ENCODE measurements around the gene ZNF446. TPM values are rescaled to one million over a fixed set of nuclear protein-coding genes. Genes with fewer than 3 reads are reported as not detected.
A peak's percentile ranks its signal among the peaks of the same experiment; 100 is the strongest.

ZNF446 gene
- total and polyA plus RNA-seq, 2 experiments from 2014 or later = 5.8 to 17.8 TPM

DNA sequence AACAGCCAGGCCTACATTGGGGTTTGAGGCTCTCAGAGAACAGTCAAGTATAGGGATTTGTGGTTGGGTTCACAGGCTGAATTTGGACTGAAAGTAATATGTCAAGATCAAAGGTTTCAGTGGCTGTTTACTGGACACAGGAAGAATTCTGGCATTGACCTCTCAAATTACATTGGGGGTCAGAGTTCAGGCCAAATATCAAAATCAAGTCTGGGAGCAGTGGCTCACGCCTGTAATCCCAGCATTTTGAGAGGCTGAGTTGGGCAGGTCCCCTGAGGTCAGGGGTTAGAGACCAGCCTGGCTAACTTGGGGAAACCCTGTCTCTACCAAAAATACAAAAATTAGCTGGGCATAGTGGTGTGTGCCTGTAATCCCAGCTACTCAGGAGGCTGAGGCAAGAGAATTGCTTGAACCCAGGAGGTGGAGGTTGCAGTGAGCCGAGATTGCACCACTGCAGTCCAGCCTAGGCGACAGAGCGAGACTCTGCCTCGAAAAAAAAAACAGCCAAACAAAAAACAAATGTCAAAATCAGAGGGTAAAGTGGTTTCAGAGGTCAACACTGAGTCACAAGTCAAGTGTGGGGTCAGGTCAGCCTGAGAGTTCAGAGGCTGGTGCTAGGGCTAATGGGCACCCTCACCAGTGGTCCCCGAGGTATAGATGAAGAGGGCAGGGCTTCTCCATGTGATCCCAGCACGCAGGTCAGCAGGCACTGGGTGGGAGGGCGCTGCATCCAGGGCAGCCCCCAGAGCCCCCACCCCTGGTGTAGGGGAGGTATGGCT lies 34.1 kb downstream of the ZNF446 start:
- Histone ChIP-seq H3K9me3 (ENCODE audit: low read depth) (no peaks in the 10 kb centered on the region), H3K36me3 (ENCODE audit: low read depth) (no peaks in the 10 kb centered on the region), H3K27me3 (replicated peaks; ENCODE audit: insufficient read depth) (no peaks in the 10 kb centered on the region), H3F3A (ENCODE audit: insufficient read depth) (no peaks in the 10 kb centered on the region), H3K4me3 (no peak overlapping the region), H3K4me1 (ENCODE audit: insufficient read depth) (no peaks in the 10 kb centered on the region), H3K9me2 (ENCODE audit: insufficient read depth) (no peaks in the 10 kb centered on the region), H4K20me1 (ENCODE audit: insufficient read depth) (no peaks in the 10 kb centered on the region), H3K27ac (no peak overlapping the region), H3K79me2 (ENCODE audit: insufficient read depth) (peaks cover 10% of the 10 kb centered on the region), H3K9ac (no peak overlapping the region), H3K4me2 (ENCODE audit: unreplicated experiment) (no peak overlapping the region), H2AFZ (no peak overlapping the region)
- TF ChIP-seq EZH2phosphoT487 (IDR thresholded peaks at IDR 0.05; ENCODE audit: insufficient read depth, low read depth) (no peak), EZH2 (IDR thresholded peaks at IDR 0.05; ENCODE audit: insufficient read depth, poor library complexity, severe bottlenecking) (no peak)
- in situ Hi-C loops (cut with MboI) = no loop called here
- WGBS, 2 experiments (ENCODE audit: low coverage in 1 of 2, low lambda C conversion rate in 2 of 2, missing lambda C conversion rate in 2 of 2) = 84 to 86% methylated on average over 8 of the region's 8 CpGs
- no peak for DNase-seq

DNA sequence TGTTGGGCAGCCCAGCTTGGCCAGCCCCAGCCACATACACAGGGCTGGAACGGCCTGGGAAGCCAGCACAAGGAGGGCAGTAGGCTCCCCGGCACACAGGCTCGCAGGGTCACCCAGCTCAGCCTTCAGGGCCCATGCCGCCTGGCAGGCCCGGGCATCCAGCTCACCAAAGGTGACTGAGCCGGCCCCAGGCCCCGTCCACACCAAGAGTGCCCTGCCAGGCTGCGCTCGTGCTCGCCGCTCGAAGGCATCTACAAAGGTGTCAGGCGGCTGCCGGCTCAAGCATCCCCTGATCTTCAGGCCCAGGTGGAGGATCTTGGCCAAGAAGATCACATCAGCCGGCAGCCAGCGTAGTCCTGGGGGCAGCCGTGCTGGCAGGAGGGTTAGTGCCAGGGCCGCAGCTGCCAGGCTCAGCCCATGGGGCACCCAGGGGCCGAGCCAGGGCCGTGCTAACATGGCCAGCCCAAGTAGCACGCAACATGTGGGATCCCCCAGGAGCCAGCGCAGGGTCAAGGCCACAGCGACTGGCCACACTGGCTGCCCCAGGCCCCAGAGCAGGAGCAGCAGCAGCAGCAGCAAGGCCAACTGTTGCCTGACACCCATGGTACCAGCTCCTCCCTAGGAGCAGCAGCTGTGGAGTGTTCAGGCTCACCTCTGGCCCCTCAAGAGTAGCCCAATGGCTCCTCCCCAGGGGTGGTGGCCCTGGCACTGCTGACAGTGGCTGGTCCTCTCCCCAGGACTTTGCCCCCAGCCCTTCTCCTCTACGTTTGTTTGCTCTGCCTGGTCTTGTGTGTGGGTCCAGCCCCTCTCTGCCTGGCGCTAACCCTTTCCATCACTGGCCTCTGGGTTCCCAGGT lies 35.4 kb downstream of the ZNF446 start, which contains the start of gene SLC27A5:
Gene SLC27A5, minus strand, starts transcription at position 640 of the 856 bp plus-strand sequence. Its CDS starts 37 bp downstream, at position 603.
- in situ Hi-C loops (cut with MboI) = no loop called here
- H3K9ac ChIP-seq = no peak within 1 kb of the TSS

DNA sequence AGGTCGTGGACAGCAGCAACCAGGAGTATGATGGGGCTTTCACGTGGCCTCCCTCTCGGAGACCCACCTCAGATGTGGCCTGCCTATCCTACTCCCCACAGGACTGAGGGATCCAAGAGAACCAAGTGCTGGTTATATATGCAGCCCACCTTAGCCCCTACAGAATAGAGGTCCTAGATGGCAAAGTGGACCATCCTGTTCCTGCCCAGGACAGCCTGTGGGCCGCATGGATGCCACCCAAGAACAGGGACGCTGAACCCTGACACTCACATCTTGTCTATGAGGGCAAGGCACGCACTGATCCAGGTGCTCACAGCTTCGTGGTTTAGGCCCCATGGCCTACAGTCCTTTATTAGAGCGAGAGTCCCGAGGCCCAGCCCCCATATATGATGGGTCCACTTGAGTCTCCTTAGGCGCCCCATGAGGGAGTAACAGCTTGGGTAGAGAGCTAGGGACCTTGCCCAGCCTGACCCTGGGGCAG lies 37.1 kb downstream of the ZNF446 start:
- Histone ChIP-seq H2AFZ (no peak overlapping the region), H3K27me3 (replicated peaks; ENCODE audit: insufficient read depth) (no peaks in the 10 kb centered on the region), H3K9me3 (ENCODE audit: low read depth) (no peaks in the 10 kb centered on the region), H3F3A (ENCODE audit: insufficient read depth) (0 out of 2 replicates have a peak, but pooled peaks cover 3% of the 10 kb centered on the region), H3K27ac (no peak overlapping the region), H3K9me2 (ENCODE audit: insufficient read depth) (no peaks in the 10 kb centered on the region), H3K4me3 (no peak overlapping the region), H3K9ac (peak overlapping the region; percentile 32; the same call in 1 of the 2 replicates), H3K79me2 (ENCODE audit: insufficient read depth) (peaks cover 39% of the 10 kb centered on the region), H3K4me2 (ENCODE audit: unreplicated experiment) (no peak overlapping the region), H4K20me1 (ENCODE audit: insufficient read depth) (no peaks in the 10 kb centered on the region), H3K36me3 (ENCODE audit: low read depth) (peaks cover 5% of the 10 kb centered on the region; the same call in 1 of the 2 replicates), H3K4me1 (ENCODE audit: insufficient read depth) (peaks cover 4% of the 10 kb centered on the region)
- in situ Hi-C loops (cut with MboI) = no loop called here
- TF ChIP-seq EZH2 (IDR thresholded peaks at IDR 0.05; ENCODE audit: insufficient read depth, poor library complexity, severe bottlenecking) (no peak), EZH2phosphoT487 (IDR thresholded peaks at IDR 0.05; ENCODE audit: insufficient read depth, low read depth) (no peak)
- no peak for DNase-seq
- 77 to 81% methylated on average over 10 of the region's 10 CpGs for WGBS, 2 experiments (ENCODE audit: low coverage in 1 of 2, low lambda C conversion rate in 2 of 2, missing lambda C conversion rate in 2 of 2)

More for the DNA sequence above, 35.4 kb downstream of the ZNF446 start, which contains the start of gene SLC27A5:
- H3K4me1 ChIP-seq (ENCODE audit: insufficient read depth) = no peaks in the 10 kb centered on the region
- TF ChIP-seq EZH2phosphoT487 (IDR thresholded peaks at IDR 0.05; ENCODE audit: insufficient read depth, low read depth) (no peak), EZH2 (IDR thresholded peaks at IDR 0.05; ENCODE audit: insufficient read depth, poor library complexity, severe bottlenecking) (no peak)
- peaks cover 23% of the 10 kb centered on the region for H3K79me2 ChIP-seq (ENCODE audit: insufficient read depth)
- DNase-seq = no peak
- peaks cover 5% of the 10 kb centered on the region; the same call in 1 of the 2 replicates for H3K36me3 ChIP-seq (ENCODE audit: low read depth)
- no peak within 1 kb of the TSS for H3K27ac ChIP-seq
- H4K20me1 ChIP-seq (ENCODE audit: insufficient read depth) = no peaks in the 10 kb centered on the region
- H3K9me3 ChIP-seq (ENCODE audit: low read depth) = no peaks in the 10 kb centered on the region
- no peak within 1 kb of the TSS for H3K4me2 ChIP-seq (ENCODE audit: unreplicated experiment)
- no peak within 1 kb of the TSS for H3K4me3 ChIP-seq
- no peaks in the 10 kb centered on the region for H3K9me2 ChIP-seq (ENCODE audit: insufficient read depth)
- H3F3A ChIP-seq (ENCODE audit: insufficient read depth) = no peaks in the 10 kb centered on the region
- no peaks in the 10 kb centered on the region for H3K27me3 ChIP-seq (replicated peaks; ENCODE audit: insufficient read depth)
- WGBS, 2 experiments (ENCODE audit: low coverage in 1 of 2, low lambda C conversion rate in 2 of 2, missing lambda C conversion rate in 2 of 2) = 76 to 85% methylated on average over 24 of the region's 25 CpGs
- no peak within 1 kb of the TSS for H2AFZ ChIP-seq

All from GM23248 (cell line).